NCI-H526 treated with DMSO at 0.1 percent for 48 hours (cell line): Measurements from ENCODE around the gene HTRA3.

ENCODE experiments used
- DNase-seq: peaks from one replicate; lab custom pipeline; 2025; lab: John Stamatoyannopoulos, UW

HTRA3 gene

GRCh38 chr4:8269535-8270417 is at the start of gene HTRA3:
TSS of gene HTRA3 (plus strand) at chr4:8269754. CDS start at chr4:8269969, 215 bp downstream.
- no peak for DNase-seq

- DNase-seq = no peak
Observed at GRCh38 chr4:8220661-8221450, 48.7 kb upstream of the HTRA3 start.

DNA sequence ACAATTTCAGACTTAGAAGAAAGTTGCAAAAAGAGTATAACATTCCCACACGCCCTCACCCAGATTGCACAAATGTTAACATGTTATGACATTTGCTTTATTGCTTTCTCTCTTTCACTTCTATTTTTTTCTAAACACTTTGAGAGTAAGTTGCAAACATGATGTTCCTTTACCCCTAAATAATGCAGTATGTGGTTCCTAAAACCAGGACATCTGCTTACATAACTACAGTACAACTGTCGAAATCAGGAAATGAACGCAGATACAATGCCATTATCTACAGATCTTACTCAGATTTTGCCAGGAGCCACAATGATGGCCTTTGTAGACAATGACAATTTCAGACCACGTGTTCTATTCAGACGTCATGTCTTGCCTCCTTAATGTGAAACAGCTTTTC is 48.1 kb upstream of the HTRA3 start:
- DNase-seq = no peak

GRCh38 chr4:8221985-8222384 is 47.6 kb upstream of the HTRA3 start:
- DNase-seq = no peak

- no peak for DNase-seq
Observed at GRCh38 chr4:8222609-8223388, 46.8 kb upstream of the HTRA3 start.

DNA sequence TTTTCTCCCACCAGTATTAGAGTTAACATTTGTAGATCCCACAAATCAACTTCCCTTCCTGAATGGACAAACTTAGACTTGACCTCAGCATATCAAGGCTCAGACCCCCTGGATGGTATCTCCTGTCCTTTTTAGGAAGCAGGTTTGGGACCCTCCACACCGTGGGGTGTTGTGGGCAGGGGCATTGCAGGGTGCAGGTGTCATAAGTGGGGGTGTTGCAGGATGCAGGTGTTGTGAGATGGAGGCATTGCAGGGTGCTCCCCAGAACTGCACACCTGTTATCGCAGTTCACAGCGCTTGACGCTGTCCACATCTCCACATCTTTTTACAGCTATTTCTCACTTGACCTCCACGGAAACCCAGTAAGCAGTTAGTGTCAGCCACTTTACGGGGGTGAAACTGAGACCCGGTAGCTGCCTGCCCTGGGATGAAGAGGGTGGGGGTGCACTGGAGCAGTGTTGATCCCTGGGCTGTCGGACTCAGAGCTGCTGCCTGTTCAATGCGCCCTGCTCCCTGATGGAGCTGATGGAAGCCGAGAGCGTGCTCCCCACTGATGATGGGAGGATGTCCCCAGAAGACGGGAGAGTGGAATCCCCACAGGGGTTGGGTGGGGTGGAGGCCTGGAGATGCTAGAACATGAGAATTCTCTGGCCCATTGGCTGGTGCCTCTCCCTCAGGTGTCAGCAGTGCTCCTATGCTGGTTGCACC is 45.1 kb upstream of the HTRA3 start:
- no peak for DNase-seq

- no peak for DNase-seq
Observed at GRCh38 chr4:8224975-8225625, 44.5 kb upstream of the HTRA3 start.

DNA sequence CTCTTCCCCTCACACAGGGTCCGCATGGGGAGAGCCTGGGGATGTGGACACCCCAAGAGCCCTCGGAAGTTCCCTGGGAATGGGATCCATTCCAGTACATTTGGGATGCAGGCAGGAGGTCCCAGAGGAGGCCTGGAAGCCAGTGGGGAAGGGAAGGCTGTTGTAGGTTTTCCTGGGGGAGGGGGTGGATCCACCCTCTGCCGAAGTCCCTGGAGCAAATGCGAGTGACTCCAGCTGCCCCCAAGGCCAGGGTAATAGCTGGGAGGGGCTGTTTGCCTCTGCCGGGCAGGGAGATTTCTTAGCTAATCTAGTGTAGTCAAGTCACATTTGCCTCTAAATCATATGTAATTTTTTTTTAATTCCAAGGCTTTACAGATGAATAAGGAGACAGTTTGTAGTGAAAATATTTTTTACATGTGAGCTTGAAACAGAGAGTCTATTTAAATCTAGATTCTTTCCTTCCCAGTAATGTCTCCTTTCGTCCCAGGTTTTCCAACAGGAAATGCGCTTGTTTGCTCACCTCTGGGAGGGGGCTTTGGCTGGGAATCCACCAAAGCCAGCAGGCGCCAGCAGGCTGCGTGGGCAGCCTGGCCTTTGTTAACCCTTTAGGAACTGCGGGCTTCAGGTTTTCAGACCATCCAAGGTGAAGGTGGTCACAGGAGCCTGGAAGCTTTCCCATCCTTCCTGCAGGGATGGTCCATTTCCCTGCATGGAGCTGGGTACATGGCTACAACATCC is 43.7 kb upstream of the HTRA3 start:
- peak; percentile 46 for DNase-seq

- DNase-seq = no peak
Observed at GRCh38 chr4:8227201-8227770, 42.3 kb upstream of the HTRA3 start.

DNA sequence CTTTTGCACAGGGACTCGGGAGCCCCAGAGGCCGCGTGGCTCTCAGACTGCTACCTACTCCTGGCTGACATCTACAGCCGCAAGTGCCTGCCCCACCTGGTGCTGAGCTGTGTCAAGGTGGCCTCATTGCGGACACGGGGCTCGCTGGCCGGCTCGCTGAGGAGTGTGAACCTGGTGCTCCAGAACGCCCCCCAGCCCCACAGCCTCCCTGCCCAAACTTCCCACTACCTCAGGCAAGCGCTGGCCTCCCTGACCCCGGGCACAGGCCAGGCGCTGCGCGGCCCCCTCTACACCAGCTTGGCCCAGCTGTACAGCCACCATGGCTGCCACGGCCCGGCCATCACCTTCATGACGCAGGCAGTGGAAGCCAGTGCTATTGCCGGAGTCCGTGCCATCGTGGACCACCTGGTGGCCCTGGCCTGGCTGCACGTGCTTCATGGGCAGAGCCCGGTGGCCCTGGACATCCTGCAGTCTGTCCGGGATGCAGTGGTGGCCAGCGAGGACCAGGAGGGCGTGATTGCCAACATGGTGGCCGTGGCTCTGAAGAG is 41.7 kb upstream of the HTRA3 start:
- DNase-seq = no peak

DNA sequence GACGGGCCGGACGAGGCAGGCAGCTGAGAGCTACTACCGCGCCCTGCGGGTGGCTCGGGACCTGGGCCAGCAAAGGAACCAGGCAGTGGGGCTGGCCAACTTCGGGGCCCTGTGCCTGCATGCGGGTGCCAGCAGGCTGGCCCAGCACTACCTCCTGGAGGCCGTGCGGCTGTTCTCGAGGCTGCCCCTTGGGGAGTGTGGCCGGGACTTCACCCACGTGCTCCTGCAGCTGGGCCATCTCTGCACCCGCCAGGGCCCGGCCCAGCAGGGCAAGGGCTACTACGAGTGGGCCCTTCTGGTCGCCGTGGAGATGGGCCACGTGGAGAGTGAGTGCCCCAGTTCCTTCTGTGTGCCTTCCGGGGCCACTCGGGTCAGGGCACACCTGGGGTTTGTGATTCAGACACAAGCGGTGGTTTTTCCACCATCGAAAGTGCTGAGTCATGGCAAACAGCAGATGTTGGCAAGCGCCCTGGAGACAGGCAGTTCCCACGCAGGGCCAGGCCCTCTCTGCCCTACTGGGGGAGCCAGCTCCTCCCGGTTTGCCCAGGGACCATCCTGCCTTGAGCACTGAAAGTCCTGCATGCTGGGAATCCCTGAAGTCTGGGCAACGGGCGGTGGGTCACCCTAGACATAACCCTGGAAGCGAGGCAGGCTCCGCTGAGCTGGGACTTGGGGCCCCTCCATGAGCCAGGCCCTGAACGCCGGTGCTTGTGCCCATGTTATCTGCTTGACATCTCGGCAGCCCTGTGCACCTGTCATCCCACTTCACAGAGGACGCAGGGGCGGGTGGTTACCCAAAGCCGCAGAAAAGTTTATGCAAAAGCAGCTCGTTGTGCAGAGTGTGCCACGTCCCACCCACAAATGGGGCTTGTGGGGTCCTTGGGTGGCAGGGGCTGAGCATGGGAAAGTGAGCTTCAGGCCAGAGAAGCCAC is 41.0 kb upstream of the HTRA3 start:
- DNase-seq = no peak

DNA sequence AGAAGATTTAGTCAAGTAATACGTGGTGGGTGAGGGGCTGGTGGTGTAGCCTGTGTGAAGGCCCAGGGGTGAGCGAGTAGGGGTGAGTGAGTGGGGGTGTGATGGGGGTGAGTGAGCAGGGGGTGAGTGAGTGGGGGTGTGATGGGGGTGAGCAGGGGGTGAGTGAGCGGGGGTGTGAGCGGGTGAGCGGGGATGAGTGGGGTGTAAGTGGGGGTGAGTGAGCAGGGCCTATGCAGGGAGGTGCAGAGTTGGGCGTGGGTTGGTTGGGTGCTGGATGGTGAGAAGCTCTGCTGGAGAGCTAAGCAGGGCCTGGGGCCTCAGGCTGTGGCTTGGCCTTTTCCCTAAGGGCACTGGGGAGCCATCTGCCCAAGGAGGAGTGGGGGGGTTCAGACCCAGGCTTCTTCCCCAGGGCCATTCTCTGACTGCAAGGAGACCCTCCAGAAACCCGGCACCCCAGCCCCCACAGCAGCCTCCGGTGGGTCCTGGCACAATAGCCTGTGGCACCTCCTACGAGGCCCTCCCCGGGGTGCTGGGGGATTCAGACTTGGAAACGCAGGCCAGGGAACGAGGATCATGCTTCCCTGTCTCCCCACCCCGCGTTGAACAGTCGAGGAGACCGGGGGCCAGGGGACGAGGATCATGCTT is 40.1 kb upstream of the HTRA3 start:
- no peak for DNase-seq

GRCh38 chr4:8230033-8230432 is 39.5 kb upstream of the HTRA3 start:
- no peak for DNase-seq

DNA sequence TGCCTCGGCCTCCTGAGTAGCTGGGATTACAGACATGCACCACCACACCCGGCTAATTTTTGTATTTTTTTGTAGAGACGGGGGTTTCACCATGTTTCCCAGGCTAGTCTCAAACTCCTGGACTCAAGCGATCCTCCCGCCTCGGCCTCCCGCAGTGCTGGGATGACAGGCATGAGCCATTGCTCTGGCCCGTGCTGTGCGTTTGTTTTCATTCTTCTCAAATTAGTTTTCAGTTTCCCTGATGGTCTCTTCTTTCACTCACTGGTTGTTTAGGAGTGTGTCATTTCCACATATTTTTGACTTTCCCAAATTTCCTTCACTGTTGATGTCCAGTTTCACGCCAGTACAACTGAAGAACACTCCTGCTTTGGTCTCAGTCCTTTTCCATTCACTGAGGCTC is 38.7 kb upstream of the HTRA3 start:
- no peak for DNase-seq

- no peak for DNase-seq
Observed at GRCh38 chr4:8231551-8232049, 38.0 kb upstream of the HTRA3 start.

DNA sequence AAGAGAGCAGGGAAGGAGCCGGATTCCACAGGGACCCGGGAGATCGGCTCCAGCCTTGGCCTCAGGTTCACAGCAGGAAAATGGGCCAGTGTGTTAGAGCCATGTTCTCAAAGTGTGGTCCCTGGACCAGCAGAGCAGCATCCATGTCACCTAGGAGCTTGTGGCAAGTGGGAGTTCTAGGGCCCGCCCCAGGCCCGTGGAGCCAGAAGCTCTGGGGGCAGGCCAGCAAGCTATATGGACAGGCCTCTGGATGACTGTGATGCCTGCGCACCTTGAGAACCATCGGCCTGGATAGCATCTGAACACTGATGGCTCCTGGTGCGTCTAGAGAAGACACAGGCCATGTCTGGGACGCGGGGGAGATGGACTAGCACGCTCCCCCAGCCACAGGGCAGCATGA is 36.8 kb upstream of the HTRA3 start:
- no peak for DNase-seq

DNA sequence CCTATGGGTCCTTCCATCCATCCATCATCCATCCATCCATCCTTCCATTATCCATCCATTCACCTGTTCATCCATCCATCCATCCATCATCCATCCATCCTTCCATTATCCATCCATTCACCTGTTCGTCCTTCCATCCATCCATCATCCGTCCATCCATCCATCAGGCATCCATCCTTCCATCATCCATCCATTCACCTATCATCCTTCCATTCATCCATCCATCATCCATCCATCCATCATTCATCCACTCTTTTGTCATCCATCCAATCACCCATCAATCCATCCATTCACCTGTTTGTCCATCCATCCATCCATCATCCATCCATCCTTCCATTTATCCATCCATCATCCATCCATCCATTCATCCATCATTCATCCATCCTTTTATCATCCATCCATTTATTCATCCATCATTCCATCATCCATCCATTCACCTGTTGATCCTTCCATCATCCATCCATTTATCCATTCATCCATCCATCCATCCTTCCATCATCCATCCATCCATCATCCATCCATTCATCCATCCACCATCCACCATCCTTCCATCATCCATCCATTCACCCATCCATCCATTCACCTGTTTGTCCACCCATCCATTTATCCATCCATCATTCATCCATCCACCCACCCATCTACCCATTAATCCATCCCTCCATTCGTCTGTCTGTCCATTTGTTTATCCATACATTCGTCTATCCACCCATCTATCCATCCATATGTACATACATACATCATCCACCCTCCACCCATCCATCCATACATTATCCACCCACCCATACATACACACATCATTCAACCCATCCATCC is 35.7 kb upstream of the HTRA3 start:
- DNase-seq = no peak
